ENCODE measurements around the gene CYTH1. TPM values are rescaled to one million over a fixed set of nuclear protein-coding genes. Genes with fewer than 3 reads are reported as not detected.
"Not testable (repeated sequence)": the region's sequence is repeated elsewhere in the genome, so short reads cannot be mapped to it uniquely, and the experiment has no call there.

CYTH1 gene
- total RNA-seq, 1 experiment from 2014 or later = 20.0 TPM

- TF ChIP-seq GTF2I (CRISPR knock-in tag; conservative IDR thresholded peaks at IDR 0.05) (no peak), GABPB1 (CRISPR knock-in tag; IDR thresholded peaks at IDR 0.05) (no peak), FOXP4 (CRISPR knock-in tag; IDR thresholded peaks at IDR 0.05) (no peak), ZNF671 (CRISPR knock-in tag; IDR thresholded peaks at IDR 0.05) (no peak), CDX4 (CRISPR knock-in tag; IDR thresholded peaks at IDR 0.05; ENCODE audit: borderline replicate concordance) (no peak), USF1 (CRISPR knock-in tag; IDR thresholded peaks at IDR 0.05) (no peak), ZNF317 (CRISPR knock-in tag; IDR thresholded peaks at IDR 0.05; ENCODE audit: borderline replicate concordance, low read depth) (no peak), MYBL2 (CRISPR knock-in tag; IDR thresholded peaks at IDR 0.05) (no peak), ZNF416 (CRISPR knock-in tag; IDR thresholded peaks at IDR 0.05) (no peak), STAT6 (CRISPR knock-in tag; conservative IDR thresholded peaks at IDR 0.05; ENCODE audit: low read depth) (no peak), IRF1 (CRISPR knock-in tag; IDR thresholded peaks at IDR 0.05) (no peak), CTCF (IDR thresholded peaks at IDR 0.05) (no peak), ZNF232 (CRISPR knock-in tag; IDR thresholded peaks at IDR 0.05) (no peak), ZNF281 (CRISPR knock-in tag; IDR thresholded peaks at IDR 0.05) (no peak), HMGA2 (CRISPR knock-in tag; IDR thresholded peaks at IDR 0.05) (no peak), EMX1 (CRISPR knock-in tag; IDR thresholded peaks at IDR 0.05) (no peak), NR2C2 (CRISPR knock-in tag; IDR thresholded peaks at IDR 0.05) (no peak)
- Mint-ChIP-seq H3K27ac (peak overlapping the region; percentile 75; the same call in 1 of the 2 replicates), H3K36me3 (no peaks in the 10 kb centered on the region), H3K27me3 (ENCODE audit: low read depth) (no peaks in the 10 kb centered on the region), H3K9me3 (no peaks in the 10 kb centered on the region), H3K4me3 (no peak overlapping the region), H3K4me1 (peaks cover 15% of the 10 kb centered on the region)
- no peak for DNase-seq (ENCODE audit: low spot score)
- CTCF ChIA-PET = no interaction called here
- ATAC-seq = no peak
- POLR2A ChIA-PET = no interaction called here
Measured at GRCh38 chr17:78751447-78752161, 30.5 kb downstream of the CYTH1 start.

GRCh38 chr17:78751000-78751399 is 31.1 kb downstream of the CYTH1 start:
- peaks cover 21% of the 10 kb centered on the region for H3K4me1 Mint-ChIP-seq
- H3K27ac Mint-ChIP-seq = 0 out of 2 replicates have a peak overlapping the region, but pooled peaks have one; percentile 64
- H3K4me3 Mint-ChIP-seq; H3K36me3 Mint-ChIP-seq; POLR2A ChIA-PET; DNase-seq (ENCODE audit: low spot score); ATAC-seq; CTCF ChIA-PET; H3K27me3 Mint-ChIP-seq (ENCODE audit: low read depth); H3K9me3 Mint-ChIP-seq: not testable (repeated sequence)

All from WTC11 (cell line).